HS-5 (cell line): ENCODE measurements around the gene HSD11B1L.

ENCODE experiments used
- DNase-seq: peaks from one replicate; pipeline ENCODE4 v3.0.0-alpha.2; 2012; ENCODE audit warnings: low read depth

HSD11B1L gene

GRCh38 chr19:5666921-5667610 lies 13.8 kb upstream of the HSD11B1L start:
- no peak for DNase-seq

GRCh38 chr19:5667751-5668271 lies 13.0 kb upstream of the HSD11B1L start:
- DNase-seq, result no peak

GRCh38 chr19:5669212-5669611 lies 11.6 kb upstream of the HSD11B1L start:
- DNase-seq, result no peak

DNA sequence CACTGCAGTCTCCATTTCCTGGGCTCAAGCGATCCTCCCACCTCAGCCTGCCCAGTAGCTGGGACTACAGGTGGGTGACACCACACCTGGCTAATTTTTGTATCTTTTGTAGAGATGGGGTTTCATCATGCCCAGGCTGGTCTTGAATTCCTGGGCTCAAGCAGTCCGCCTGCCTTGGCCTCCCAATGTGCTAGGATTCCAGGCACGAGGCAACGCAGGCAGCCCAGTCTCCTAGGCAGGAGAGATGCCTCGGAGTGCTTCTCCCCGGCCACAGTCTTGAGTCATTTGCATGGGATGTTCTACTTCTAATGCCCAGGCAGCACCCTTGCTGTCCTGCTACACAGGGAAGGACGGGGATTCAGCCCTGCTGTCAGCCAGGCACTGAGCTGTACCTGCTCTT lies 9.2 kb upstream of the HSD11B1L start:
- no peak for DNase-seq

DNA sequence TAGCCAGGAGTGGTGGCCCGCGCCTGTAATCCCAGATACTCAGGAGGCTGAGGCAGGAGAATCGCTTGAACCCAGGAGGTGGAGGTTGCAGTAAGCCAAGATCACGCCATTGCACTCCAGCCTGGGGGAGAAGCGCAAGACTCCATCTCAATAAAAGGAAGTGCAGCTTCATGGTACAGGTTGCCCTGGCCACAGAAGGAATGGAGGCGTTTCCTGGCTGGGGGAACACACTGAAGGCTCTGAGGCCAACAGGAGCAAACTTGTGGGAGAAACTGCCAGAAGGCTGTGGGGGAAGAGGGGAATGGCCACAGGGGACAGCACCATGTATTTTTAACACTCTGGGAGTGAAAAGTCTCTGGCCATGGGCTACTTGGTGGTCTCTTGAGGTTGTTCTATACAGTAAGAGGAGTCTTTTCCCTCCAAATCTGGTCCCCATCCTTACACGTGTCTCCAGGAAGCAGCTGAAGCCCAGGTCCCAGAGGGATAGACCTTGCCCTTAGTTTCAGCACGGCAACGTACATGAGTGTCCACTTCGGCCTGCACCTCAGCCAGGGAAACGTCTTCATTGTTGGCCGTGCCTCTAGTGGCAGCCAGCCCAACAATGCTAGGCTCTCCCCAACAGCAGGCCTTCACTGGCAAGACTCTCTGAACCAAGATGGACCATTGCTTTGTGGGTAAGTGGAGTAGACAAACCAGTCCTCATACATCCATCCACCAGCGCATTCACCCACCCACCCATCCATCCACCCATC lies 7.9 kb upstream of the HSD11B1L start:
- DNase-seq, result no peak

DNA sequence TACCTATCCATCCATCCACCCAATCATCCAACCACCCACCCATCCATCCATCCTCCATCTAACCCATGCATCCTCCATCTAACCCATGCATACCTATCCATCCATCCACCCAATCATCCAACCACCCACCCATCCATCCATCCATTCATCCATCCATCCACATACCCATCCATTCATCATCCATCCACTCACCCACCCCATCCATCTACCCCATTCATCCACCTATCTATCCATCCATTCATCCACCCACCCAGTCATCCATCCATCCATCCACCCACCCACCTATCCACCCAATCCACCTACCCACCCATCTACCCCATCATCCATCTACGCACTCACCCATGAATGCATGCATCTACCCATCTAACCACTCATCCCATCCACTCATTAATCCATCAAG lies 7.1 kb upstream of the HSD11B1L start:
- no peak for DNase-seq

DNA sequence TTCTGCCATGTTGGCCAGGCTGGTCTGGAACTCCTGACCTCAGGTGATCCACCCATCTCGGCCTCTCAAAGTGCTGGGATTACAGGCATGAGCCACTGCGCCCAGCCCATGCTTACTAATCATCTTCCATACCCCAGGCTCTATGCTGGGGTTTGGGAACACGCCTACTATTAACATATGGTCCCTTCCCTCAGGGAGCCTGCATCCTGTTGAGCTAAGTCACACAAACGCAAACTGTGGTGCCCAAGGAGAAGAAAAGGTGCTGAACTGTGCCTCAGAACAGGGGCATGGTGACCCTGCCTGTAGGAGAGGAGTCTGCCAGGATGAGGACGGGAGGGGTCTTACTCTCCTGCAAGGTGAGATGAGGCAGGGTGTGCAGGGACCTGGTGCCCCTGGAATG lies 6.1 kb upstream of the HSD11B1L start:
- no peak for DNase-seq

- no peak for DNase-seq
Measured at GRCh38 chr19:5676105-5676771, 4.6 kb upstream of the HSD11B1L start.

DNA sequence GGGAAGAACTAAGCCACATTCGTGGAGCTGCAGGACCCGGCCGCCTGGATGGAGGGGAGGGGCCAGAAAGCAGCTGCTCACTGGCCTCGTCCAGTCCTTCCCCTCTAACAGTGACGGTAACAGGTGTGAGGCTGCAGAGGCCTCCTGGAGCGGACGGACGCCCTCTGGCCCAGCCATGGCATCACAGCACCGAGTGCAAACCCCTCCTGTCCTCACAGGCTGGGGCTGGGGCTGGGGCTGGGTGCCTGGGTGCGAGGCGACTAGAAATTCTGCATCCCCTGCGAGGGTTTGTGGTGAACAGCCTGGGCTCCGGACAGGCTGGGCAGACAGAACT lies 4.1 kb upstream of the HSD11B1L start:
- no peak for DNase-seq

DNA sequence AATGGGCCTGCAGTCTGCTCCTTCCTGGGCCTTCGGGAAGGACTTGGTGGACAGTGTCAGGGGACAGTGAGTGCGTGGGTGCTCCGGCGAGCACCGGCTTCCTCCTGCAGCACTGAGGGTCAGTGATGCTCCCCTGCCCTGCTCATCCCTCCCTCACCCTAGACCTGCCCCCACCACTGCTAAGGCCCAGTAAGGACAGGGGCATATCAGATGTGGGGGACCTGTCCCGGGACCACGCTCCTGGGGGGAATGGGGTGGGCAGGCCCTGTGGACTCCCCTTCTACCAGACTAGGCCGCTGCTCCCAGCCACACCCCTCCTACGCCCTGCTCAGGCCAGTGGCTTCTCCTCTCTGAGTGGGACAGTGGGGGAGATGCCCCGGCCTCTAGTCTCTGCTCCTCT lies 3.7 kb upstream of the HSD11B1L start:
- DNase-seq, result no peak

DNA sequence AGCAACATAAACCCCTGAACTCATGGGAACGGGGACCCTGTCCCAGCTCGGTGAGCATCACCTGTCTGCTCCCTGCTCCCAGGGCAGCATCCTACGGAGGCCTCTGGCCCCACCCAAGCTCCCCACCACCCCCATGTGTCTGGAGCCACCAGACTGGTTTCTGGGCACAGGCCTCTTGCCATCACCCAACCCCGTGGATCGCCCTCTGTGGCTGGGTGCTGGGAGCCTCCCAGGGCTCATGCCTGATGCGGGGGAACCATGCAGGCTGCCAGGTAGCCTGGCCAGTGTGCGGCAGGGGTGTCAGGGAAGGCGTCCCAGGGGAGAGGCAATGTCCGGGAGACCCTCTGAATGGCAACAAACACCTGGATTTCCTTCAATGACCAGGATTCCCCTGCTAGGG lies 3.2 kb upstream of the HSD11B1L start:
- no peak for DNase-seq

DNA sequence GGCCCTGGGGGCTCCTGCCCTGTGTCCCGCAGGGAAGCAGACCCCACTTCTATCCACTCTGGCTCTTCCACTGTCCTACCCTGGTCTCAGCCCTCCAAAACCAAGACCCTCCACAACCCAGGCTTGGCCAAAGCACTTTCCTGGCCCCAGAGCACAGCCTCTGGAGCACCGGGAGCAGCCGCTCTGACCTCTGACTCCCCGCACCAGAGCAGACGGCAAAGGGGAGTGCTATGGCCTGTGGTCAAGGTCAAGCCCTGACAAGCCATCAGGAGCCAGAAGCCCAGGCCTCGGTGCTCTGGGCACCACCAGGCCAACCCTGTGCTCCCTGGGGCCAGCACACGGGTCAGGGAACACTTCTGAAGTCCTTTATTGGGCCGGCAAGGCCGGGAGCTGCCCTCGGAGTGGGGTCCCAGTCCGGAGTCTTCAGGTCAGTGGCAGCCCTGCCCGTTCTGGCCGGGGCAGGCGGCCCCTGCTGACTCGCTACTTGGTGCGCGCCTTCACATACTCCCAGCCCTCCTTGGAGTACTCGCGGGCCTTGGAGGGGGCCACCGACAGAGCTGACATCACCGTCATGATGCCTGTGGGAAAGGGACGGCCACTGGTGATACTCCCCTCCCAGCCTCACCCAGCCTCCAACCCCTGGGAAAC lies 2.6 kb upstream of the HSD11B1L start:
- no peak for DNase-seq

- no peak for DNase-seq
Measured at GRCh38 chr19:5679289-5680083, 1.3 kb upstream of the HSD11B1L start.

DNA sequence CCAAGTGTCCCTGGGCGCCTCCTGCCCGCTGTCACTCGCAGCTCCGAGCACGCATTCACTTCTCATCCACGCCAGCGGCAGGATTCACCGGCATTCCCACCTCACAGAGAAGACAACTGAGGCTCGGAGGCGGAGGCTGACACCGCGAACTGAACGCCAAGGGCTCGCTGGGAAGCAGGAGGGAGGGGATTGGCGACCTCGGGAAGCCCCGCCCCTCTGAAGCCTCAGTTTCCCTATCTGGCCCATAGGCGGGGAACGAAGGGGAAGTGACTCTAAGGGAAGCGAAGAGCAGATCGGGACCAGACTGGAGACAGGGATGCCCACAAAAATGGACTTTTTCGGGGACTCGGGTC lies 767 bp upstream of the HSD11B1L start:
- no peak for DNase-seq

GRCh38 chr19:5681391-5682106 lies 722 bp downstream of the HSD11B1L start:
- DNase-seq, result no peak

GRCh38 chr19:5682107-5682482 lies 1.3 kb downstream of the HSD11B1L start:
- DNase-seq, result no peak

DNA sequence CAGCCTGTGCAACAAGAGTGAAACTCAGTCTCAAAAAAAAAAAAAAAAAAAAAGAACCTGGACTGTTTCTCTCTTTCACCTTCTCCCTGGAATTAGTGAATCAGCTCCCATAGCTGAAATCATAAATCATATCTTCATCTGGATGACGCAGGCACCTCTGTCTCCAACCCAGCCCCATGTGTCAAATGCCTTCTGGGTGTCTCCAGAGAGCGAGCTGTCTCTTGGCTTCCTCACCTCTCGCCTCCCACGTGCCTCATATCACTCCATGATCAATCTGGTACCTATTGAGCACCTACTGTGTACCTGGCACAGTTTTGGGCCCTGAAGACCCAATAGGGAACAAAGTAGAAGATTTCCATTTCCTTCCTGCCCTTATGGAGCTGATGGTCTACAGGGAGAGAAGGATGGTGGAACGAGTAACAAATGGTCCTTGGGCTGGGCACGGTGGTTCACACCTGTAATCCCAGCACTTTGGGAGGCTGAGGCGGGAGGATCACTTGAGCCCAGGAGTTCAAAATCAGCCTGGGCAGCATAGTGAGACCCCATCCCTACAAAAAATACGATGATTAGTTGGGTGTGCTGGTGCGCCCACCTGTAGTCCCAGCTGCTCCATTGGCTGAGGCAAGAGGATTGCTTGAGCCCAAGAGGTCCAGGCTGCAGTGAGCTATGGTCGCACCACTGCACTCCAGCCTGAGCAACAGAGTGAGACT lies 2.5 kb downstream of the HSD11B1L start:
- no peak for DNase-seq

GRCh38 chr19:5684694-5685430 lies 4.0 kb downstream of the HSD11B1L start:
- no peak for DNase-seq

DNA sequence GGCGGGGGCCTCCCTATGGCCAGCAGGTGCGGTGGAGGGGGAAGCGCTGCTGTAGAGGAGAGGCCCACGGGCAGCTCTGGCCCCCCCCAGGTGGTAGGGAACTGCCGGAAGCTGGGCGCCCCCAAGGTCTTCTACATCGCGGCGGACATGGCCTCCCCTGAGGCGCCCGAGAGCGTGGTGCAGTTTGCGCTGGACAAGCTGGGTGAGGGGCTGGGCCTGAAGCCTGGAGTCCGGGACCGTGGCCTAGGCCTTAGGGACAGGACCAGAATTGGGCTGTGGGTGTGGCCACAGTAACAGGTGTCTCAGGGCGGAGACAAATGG lies 5.5 kb downstream of the HSD11B1L start:
- no peak for DNase-seq
